ENCODE measurements around the gene LAGE3. TPM values are rescaled to one million over a fixed set of nuclear protein-coding genes. Genes with fewer than 3 reads are reported as not detected.
A peak's percentile ranks its signal among the peaks of the same experiment; 100 is the strongest.

Gene LAGE3
- polyA plus RNA-seq, 1 experiment: 17.8 TPM

GRCh38 chrX:154457491-154458115 is 21.5 kb downstream of the LAGE3 start:
- H3K27me3 ChIP-seq (ENCODE audit: control insufficient read depth, insufficient read depth, low read length): no peaks in the 10 kb centered on the region
- peaks cover 8% of the 10 kb centered on the region for H3K36me3 ChIP-seq (ENCODE audit: control insufficient read depth, insufficient read depth, low read length)
- no peak for TF ChIP-seq CTCF (IDR thresholded peaks at IDR 0.05; ENCODE audit: insufficient read depth, low read depth, low read length)
- DNase-seq (ENCODE audit: low read depth): no peak
- POLR2A ChIA-PET: no interaction called here
- H3K4me3 ChIP-seq (ENCODE audit: low read depth, low read length): peak overlapping the region; percentile 49
- CTCF ChIA-PET: no interaction called here

DNA sequence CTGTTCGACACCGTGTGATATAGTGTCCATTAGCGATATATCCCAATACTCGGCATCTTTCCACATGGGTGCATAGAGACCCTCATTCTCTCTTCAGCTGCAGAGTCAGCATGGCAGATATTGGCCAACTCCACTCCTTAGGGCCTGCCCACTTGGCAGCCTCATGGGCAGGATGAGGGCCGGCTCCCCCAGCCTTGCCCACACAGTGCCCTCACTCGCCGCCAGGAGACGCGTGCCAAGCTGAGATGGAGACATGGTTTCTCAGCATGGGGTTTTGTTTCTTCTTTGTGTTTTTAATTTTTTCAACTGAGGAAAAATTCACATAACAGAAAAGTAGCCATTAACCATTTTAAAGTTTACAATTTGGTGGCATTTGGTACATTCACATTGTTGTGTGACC is 26.3 kb downstream of the LAGE3 start:
- DNase-seq (ENCODE audit: low read depth): no peak
- Histone ChIP-seq H3K27me3 (ENCODE audit: control insufficient read depth, insufficient read depth, low read length) (no peaks in the 10 kb centered on the region), H3K36me3 (ENCODE audit: control insufficient read depth, insufficient read depth, low read length) (peaks cover 15% of the 10 kb centered on the region), H3K4me3 (ENCODE audit: low read depth, low read length) (no peak overlapping the region)
- ChIA-PET CTCF (no interaction called here), POLR2A (no interaction called here)
- TF ChIP-seq CTCF (IDR thresholded peaks at IDR 0.05; ENCODE audit: insufficient read depth, low read depth, low read length): no peak

GRCh38 chrX:154450312-154450711 is 28.8 kb downstream of the LAGE3 start:
- ChIA-PET POLR2A (no interaction called here), CTCF (no interaction called here)
- Histone ChIP-seq H3K36me3 (ENCODE audit: control insufficient read depth, insufficient read depth, low read length) (peaks cover 16% of the 10 kb centered on the region), H3K27me3 (ENCODE audit: control insufficient read depth, insufficient read depth, low read length) (no peaks in the 10 kb centered on the region), H3K4me3 (ENCODE audit: low read depth, low read length) (no peak overlapping the region)
- no peak for DNase-seq (ENCODE audit: low read depth)
- TF ChIP-seq CTCF (IDR thresholded peaks at IDR 0.05; ENCODE audit: insufficient read depth, low read depth, low read length): no peak

GRCh38 chrX:154449618-154450017 is 29.5 kb downstream of the LAGE3 start:
- H3K36me3 ChIP-seq (ENCODE audit: control insufficient read depth, insufficient read depth, low read length): peaks cover 16% of the 10 kb centered on the region
- no peak for DNase-seq (ENCODE audit: low read depth)
- H3K4me3 ChIP-seq (ENCODE audit: low read depth, low read length): no peak overlapping the region
- CTCF ChIA-PET: no interaction called here
- POLR2A ChIA-PET: no interaction called here
- no peaks in the 10 kb centered on the region for H3K27me3 ChIP-seq (ENCODE audit: control insufficient read depth, insufficient read depth, low read length)
- no peak for TF ChIP-seq CTCF (IDR thresholded peaks at IDR 0.05; ENCODE audit: insufficient read depth, low read depth, low read length)

GRCh38 chrX:154448484-154448883 is 30.6 kb downstream of the LAGE3 start:
- peaks cover 16% of the 10 kb centered on the region for H3K36me3 ChIP-seq (ENCODE audit: control insufficient read depth, insufficient read depth, low read length)
- POLR2A ChIA-PET: no interaction called here
- H3K27me3 ChIP-seq (ENCODE audit: control insufficient read depth, insufficient read depth, low read length): no peaks in the 10 kb centered on the region
- TF ChIP-seq CTCF (IDR thresholded peaks at IDR 0.05; ENCODE audit: insufficient read depth, low read depth, low read length): no peak
- CTCF ChIA-PET: no interaction called here
- no peak for DNase-seq (ENCODE audit: low read depth)
- no peak overlapping the region for H3K4me3 ChIP-seq (ENCODE audit: low read depth, low read length)

Measured in BJ (cell line).